HG03565 (cell line): Measurements from ENCODE around the gene DENND1A.

ENCODE experiments used
- ATAC-seq: cut with Tn5 transposase; IDR thresholded peaks from one replicate; pipeline ENCODE4 v1.9.1; 2021; ENCODE audit warnings: mild to moderate bottlenecking, moderate library complexity; ENCODE audit not compliant: unreplicated experiment

DENND1A gene

GRCh38 chr9:123514766-123515165 is 415.2 kb downstream of the DENND1A start:
- ATAC-seq, result no peak

- ATAC-seq, result no peak
These were observed 416.4 kb downstream of the DENND1A start for GRCh38 chr9:123513554-123513953.

GRCh38 chr9:123511326-123512277 is 418.3 kb downstream of the DENND1A start:
- ATAC-seq, result no peak

GRCh38 chr9:123509646-123510045 is 420.3 kb downstream of the DENND1A start:
- no peak for ATAC-seq

GRCh38 chr9:123508048-123508447 is 421.9 kb downstream of the DENND1A start:
- no peak for ATAC-seq

GRCh38 chr9:123505496-123505895 is 424.4 kb downstream of the DENND1A start:
- no peak for ATAC-seq

GRCh38 chr9:123500336-123500735 is 429.6 kb downstream of the DENND1A start:
- no peak for ATAC-seq

- ATAC-seq, result no peak
These were observed 432.1 kb downstream of the DENND1A start for GRCh38 chr9:123497830-123498229.

- no peak for ATAC-seq
These were observed 434.2 kb downstream of the DENND1A start for GRCh38 chr9:123495731-123496130.

- no peak for ATAC-seq
These were observed 436.3 kb downstream of the DENND1A start for GRCh38 chr9:123493627-123494026.

- no peak for ATAC-seq
These were observed 439.2 kb downstream of the DENND1A start for GRCh38 chr9:123490688-123491087.

GRCh38 chr9:123488722-123489321 is 441.1 kb downstream of the DENND1A start:
- ATAC-seq, result no peak

GRCh38 chr9:123487944-123488548 is 441.9 kb downstream of the DENND1A start:
- ATAC-seq, result no peak

- no peak for ATAC-seq
These were observed 443.5 kb downstream of the DENND1A start for GRCh38 chr9:123486431-123486830.

GRCh38 chr9:123485216-123485615 is 444.7 kb downstream of the DENND1A start:
- ATAC-seq, result no peak

GRCh38 chr9:123484130-123484529 is 445.8 kb downstream of the DENND1A start:
- no peak for ATAC-seq

GRCh38 chr9:123483191-123483803 is 446.6 kb downstream of the DENND1A start:
- ATAC-seq, result no peak

GRCh38 chr9:123482295-123482968 is 447.5 kb downstream of the DENND1A start:
- ATAC-seq, result no peak

- ATAC-seq, result no peak
These were observed 448.6 kb downstream of the DENND1A start for GRCh38 chr9:123481209-123481865.

GRCh38 chr9:123480791-123481190 is 449.1 kb downstream of the DENND1A start:
- no peak for ATAC-seq
